K562 (cell line): ENCODE results near the gene CORT. TPM values are rescaled to one million over a fixed set of nuclear protein-coding genes. Genes with fewer than 3 reads are reported as not detected.

ENCODE experiments used
- ERF ChIP-seq: fragments of 450-650 bp; formaldehyde crosslinking; IDR thresholded peaks from 2 replicates; pipeline ENCODE4 v1.4.0; 2020; ENCODE audit warnings: mild to moderate bottlenecking, mixed read lengths
- GATA2 ChIP-seq: sonication (generic); formaldehyde crosslinking; IDR thresholded peaks from 2 replicates; pipeline ENCODE4 v1.4.0; 2020; ENCODE audit warnings: mild to moderate bottlenecking, missing genetic modification reagents
- MYBL2 ChIP-seq, 2 experiments: fragments of 450-650 bp in 1 of 2; sonication (generic) in 1 of 2; formaldehyde crosslinking in 1 of 2; IDR thresholded peaks; 2 replicates each; pipeline versions ENCODE4 v1.6.1 to v1.8.1; 2017 to 2022; ENCODE audit warnings: borderline replicate concordance in 1 of 2, inconsistent platforms in 1 of 2, low read depth in 1 of 2, mild to moderate bottlenecking in 1 of 2, missing genetic modification reagents in 1 of 2, moderate library complexity in 1 of 2
- PHF8 ChIP-seq: fragments of 200-600 bp; sonication (generic); IDR thresholded peaks from 2 replicates; pipeline ENCODE4 v1.6.1; 2012; ENCODE audit warnings: mixed run types, mild to moderate bottlenecking, inconsistent platforms, low read length, moderate library complexity, borderline replicate concordance
- RBM15 ChIP-seq: fragments of 200-400 bp; formaldehyde crosslinking; IDR thresholded peaks from 2 replicates; pipeline ENCODE4 v1.6.1; 2018; ENCODE audit warnings: mild to moderate bottlenecking, low read length, moderate library complexity; ENCODE audit not compliant: insufficient read depth
- SMARCA5 ChIP-seq: fragments of 450-650 bp; IDR thresholded peaks from 2 replicates; pipeline ENCODE4 v1.6.1; 2016
- SPI1 ChIP-seq: IDR thresholded peaks from 2 replicates; pipeline ENCODE4 v1.6.1; 2011; ENCODE audit warnings: low read depth, low read length, control low read depth, borderline replicate concordance
- TCF7 ChIP-seq: sonication (generic); IDR thresholded peaks from 2 replicates; pipeline ENCODE4 v1.6.1; 2016; ENCODE audit warnings: antibody characterized with exemption, borderline replicate concordance
- ZNF282 ChIP-seq: sonication (generic); formaldehyde crosslinking; IDR thresholded peaks from 2 replicates; pipeline ENCODE4 v1.8.1; 2023; ENCODE audit warnings: missing genetic modification reagents
- ZNF76 ChIP-seq: fragments of 250-450 bp; sonication (Bioruptor Pico); IDR thresholded peaks from 2 replicates; pipeline ENCODE4 v1.4.0; 2020; ENCODE audit warnings: mild to moderate bottlenecking, moderate library complexity, borderline replicate concordance
- ZSCAN32 ChIP-seq: fragments of 450-650 bp; formaldehyde crosslinking; IDR thresholded peaks from 2 replicates; pipeline ENCODE4 v1.4.0; 2020; ENCODE audit warnings: mild to moderate bottlenecking, moderate library complexity
- polyA plus RNA-seq, 8 experiments: library from polyadenylated mRNA; depleted of rRNA in 4 of 8; stranded (reverse) in 5 of 8; unstranded in 3 of 8; fragments of >200 nt; fragmentation: Nextera tagmentation in 2 of 8; fragmentation: Illumina TruSeq in 1 of 8; extraction: Ambion mirVana in 2 of 8; extraction: Trizol in 1 of 8; gene quantifications; 2 replicates each; pipeline versions ENCODE4 v1.2.1 to v1.2.3, GENCODE V29; 2011 to 2014; ENCODE audit warnings: inconsistent platforms in 1 of 8, missing spikeins in 1 of 8
- total RNA-seq, 7 experiments: library from RNA; depleted of rRNA in 6 of 7; stranded (reverse); fragments of >200 nt in 6 of 7; fragmentation: Illumina TruSeq in 2 of 7; extraction: Trizol in 2 of 7; gene quantifications; 2 replicates each; pipeline versions ENCODE4 v1.2.1 to v1.2.3, GENCODE V29; 2011 to 2021; ENCODE audit warnings: low replicate concordance in 1 of 7
- TF ChIP-seq, protein P1 (sequence below): fragments of 250-450 bp; sonication (Bioruptor Pico); IDR thresholded peaks from 2 replicates; pipeline ENCODE4 v1.9.0; 2021; ENCODE audit warnings: mild to moderate bottlenecking, inconsistent platforms
- TF ChIP-seq, protein P2 (sequence below): sonication (generic); formaldehyde crosslinking; IDR thresholded peaks from 2 replicates; pipeline ENCODE4 v1.8.0; 2022; ENCODE audit warnings: missing genetic modification reagents, mild to moderate bottlenecking, borderline replicate concordance
- TF ChIP-seq, protein P3 (sequence below), 2 experiments: fragments of 450-650 bp; formaldehyde crosslinking in 1 of 2; IDR thresholded peaks; 2 replicates each; pipeline versions ENCODE4 v1.4.0 to v1.6.1; 2014 to 2020; ENCODE audit warnings: mild to moderate bottlenecking in 2 of 2, borderline replicate concordance in 1 of 2, low read depth in 1 of 2

Gene CORT
- total and polyA plus RNA-seq, 9 of the 15 experiments (the other 6 are each of a cell fraction or from before 2014, with no cell fraction given): 0.08 to 0.54 (median 0.13) TPM; not detected in 5

DNA sequence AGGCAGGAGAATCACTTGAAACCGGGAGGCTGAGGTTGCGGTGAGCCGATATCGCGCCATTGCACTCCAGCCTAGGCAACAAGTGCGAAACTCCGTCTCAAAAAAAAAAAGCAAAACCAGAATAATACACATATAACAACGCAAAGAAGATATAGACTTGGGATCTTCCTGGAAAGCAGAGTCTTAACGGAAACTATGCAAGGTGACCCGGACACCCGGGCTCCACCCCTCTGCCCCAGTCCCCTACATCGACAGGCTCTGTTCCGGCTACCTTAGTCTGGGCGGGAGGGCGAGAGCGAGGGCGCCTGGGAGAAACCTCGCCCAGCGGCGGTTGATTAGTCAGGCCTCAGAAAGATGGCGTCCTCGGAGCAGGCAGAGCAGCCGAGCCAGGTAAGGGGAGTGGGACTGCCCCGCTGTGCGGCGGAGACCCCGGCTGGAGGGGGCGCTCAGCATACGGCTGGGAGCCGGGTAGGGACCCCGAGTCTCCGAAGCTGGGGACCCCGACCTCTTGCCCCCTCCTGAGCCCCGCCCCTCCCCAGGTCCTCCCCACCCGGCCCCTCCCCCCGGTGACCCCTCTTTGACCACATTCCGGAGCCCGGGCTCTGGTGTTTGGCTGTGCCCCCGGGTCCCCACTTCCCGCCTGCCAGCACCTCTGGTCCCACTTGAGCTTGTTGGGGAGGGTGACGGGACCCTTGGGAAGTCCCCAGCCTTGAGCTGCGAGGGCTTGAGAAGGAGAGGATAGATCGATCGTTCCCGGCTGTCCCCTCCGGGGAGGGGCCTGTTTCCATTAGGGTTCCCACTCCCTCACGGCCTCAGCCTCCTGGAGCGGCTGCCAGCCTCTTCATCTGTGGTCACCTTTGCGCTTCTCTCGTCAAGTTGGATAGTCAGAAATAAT lies 25.0 kb downstream of the CORT start, which contains the start of gene PEX14 (continued):
- TF ChIP-seq, protein P1, sequence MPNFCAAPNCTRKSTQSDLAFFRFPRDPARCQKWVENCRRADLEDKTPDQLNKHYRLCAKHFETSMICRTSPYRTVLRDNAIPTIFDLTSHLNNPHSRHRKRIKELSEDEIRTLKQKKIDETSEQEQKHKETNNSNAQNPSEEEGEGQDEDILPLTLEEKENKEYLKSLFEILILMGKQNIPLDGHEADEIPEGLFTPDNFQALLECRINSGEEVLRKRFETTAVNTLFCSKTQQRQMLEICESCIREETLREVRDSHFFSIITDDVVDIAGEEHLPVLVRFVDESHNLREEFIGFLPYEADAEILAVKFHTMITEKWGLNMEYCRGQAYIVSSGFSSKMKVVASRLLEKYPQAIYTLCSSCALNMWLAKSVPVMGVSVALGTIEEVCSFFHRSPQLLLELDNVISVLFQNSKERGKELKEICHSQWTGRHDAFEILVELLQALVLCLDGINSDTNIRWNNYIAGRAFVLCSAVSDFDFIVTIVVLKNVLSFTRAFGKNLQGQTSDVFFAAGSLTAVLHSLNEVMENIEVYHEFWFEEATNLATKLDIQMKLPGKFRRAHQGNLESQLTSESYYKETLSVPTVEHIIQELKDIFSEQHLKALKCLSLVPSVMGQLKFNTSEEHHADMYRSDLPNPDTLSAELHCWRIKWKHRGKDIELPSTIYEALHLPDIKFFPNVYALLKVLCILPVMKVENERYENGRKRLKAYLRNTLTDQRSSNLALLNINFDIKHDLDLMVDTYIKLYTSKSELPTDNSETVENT (CRISPR knock-in tag): 0 out of 2 replicates have a peak, but pooled peaks have one; percentile 57
- TF ChIP-seq ZSCAN32: no peak
- no peak for TF ChIP-seq GATA2 (CRISPR knock-in tag)
- TF ChIP-seq, protein P2, sequence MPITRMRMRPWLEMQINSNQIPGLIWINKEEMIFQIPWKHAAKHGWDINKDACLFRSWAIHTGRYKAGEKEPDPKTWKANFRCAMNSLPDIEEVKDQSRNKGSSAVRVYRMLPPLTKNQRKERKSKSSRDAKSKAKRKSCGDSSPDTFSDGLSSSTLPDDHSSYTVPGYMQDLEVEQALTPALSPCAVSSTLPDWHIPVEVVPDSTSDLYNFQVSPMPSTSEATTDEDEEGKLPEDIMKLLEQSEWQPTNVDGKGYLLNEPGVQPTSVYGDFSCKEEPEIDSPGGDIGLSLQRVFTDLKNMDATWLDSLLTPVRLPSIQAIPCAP (CRISPR knock-in tag): no peak
- TF ChIP-seq SPI1: no peak
- no peak for TF ChIP-seq ZNF76 (CRISPR knock-in tag)
- peak; percentile 73; the same call in 1 of the 2 replicates for TF ChIP-seq PHF8
- TF ChIP-seq MYBL2 (IDR thresholded peaks at IDR 0.05; ENCODE audit: low read depth): no peak
- no peak for TF ChIP-seq MYBL2 (CRISPR knock-in tag; IDR thresholded peaks at IDR 0.05; ENCODE audit: borderline replicate concordance)
- peak; percentile 75; the same call in 1 of the 2 replicates for TF ChIP-seq TCF7
- no peak for TF ChIP-seq ZNF282 (CRISPR knock-in tag)
- TF ChIP-seq, protein P3, sequence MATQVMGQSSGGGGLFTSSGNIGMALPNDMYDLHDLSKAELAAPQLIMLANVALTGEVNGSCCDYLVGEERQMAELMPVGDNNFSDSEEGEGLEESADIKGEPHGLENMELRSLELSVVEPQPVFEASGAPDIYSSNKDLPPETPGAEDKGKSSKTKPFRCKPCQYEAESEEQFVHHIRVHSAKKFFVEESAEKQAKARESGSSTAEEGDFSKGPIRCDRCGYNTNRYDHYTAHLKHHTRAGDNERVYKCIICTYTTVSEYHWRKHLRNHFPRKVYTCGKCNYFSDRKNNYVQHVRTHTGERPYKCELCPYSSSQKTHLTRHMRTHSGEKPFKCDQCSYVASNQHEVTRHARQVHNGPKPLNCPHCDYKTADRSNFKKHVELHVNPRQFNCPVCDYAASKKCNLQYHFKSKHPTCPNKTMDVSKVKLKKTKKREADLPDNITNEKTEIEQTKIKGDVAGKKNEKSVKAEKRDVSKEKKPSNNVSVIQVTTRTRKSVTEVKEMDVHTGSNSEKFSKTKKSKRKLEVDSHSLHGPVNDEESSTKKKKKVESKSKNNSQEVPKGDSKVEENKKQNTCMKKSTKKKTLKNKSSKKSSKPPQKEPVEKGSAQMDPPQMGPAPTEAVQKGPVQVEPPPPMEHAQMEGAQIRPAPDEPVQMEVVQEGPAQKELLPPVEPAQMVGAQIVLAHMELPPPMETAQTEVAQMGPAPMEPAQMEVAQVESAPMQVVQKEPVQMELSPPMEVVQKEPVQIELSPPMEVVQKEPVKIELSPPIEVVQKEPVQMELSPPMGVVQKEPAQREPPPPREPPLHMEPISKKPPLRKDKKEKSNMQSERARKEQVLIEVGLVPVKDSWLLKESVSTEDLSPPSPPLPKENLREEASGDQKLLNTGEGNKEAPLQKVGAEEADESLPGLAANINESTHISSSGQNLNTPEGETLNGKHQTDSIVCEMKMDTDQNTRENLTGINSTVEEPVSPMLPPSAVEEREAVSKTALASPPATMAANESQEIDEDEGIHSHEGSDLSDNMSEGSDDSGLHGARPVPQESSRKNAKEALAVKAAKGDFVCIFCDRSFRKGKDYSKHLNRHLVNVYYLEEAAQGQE (IDR thresholded peaks at IDR 0.05; ENCODE audit: borderline replicate concordance): peak; percentile 98
- TF ChIP-seq, protein P3 (CRISPR knock-in tag; IDR thresholded peaks at IDR 0.05; ENCODE audit: low read depth): no peak
- TF ChIP-seq RBM15: no peak
- no peak for TF ChIP-seq ERF (CRISPR knock-in tag)
- peak; percentile 55; the same call in 1 of the 2 replicates for TF ChIP-seq SMARCA5
